GM21390 (cell line): Measurements from ENCODE around the gene SUN5.

ENCODE experiments used
- ATAC-seq: cut with Tn5 transposase; IDR thresholded peaks from one replicate; pipeline ENCODE4 v1.9.1; 2021; ENCODE audit not compliant: unreplicated experiment

The SUN5 gene

GRCh38 chr20:33026779-33027759 lies 22.8 kb upstream of the SUN5 start:
- no peak for ATAC-seq

GRCh38 chr20:33026072-33026778 lies 22.0 kb upstream of the SUN5 start:
- ATAC-seq = no peak

GRCh38 chr20:33025318-33025876 lies 21.2 kb upstream of the SUN5 start:
- ATAC-seq = no peak

- no peak for ATAC-seq
These were observed 20.5 kb upstream of the SUN5 start for GRCh38 chr20:33024609-33025317.

GRCh38 chr20:33024243-33024560 lies 20.0 kb upstream of the SUN5 start:
- ATAC-seq = no peak

GRCh38 chr20:33023439-33024242 lies 19.4 kb upstream of the SUN5 start:
- ATAC-seq = no peak

GRCh38 chr20:33022694-33023438 lies 18.6 kb upstream of the SUN5 start:
- no peak for ATAC-seq

GRCh38 chr20:33022289-33022688 lies 18.1 kb upstream of the SUN5 start:
- no peak for ATAC-seq

GRCh38 chr20:33021879-33022278 lies 17.6 kb upstream of the SUN5 start:
- ATAC-seq = no peak

GRCh38 chr20:33020278-33021161 lies 16.3 kb upstream of the SUN5 start:
- no peak for ATAC-seq

GRCh38 chr20:33019465-33020277 lies 15.4 kb upstream of the SUN5 start:
- no peak for ATAC-seq

- ATAC-seq = no peak
These were observed 14.1 kb upstream of the SUN5 start for GRCh38 chr20:33018169-33018931.

GRCh38 chr20:33017542-33017941 lies 13.3 kb upstream of the SUN5 start:
- no peak for ATAC-seq

- ATAC-seq = no peak
These were observed 12.4 kb upstream of the SUN5 start for GRCh38 chr20:33016581-33017109.

GRCh38 chr20:33015700-33016580 lies 11.7 kb upstream of the SUN5 start:
- no peak for ATAC-seq

- ATAC-seq = no peak
These were observed 10.9 kb upstream of the SUN5 start for GRCh38 chr20:33015114-33015484.
